Natural killer cell (primary cell): Measurements from ENCODE around the gene TNFSF11. TPM values are rescaled to one million over a fixed set of nuclear protein-coding genes. Genes with fewer than 3 reads are reported as not detected.

ENCODE experiments used
- ATAC-seq, 3 donors: fragments of 150-1000 bp in 2 of 3; fragments of 200-7000 bp in 1 of 3; cut with Tn5 transposase; 1 replicate in 1 of 3; 2 replicates in 2 of 3; pipeline ENCODE4 v1.10.0; 2021; ENCODE audit warnings: mild to moderate bottlenecking in 2 of 3, moderate library complexity in 2 of 3
- DNase-seq, 2 donors: peaks; one replicate each; pipeline versions ENCODE4 v3.0.0 to v3.0.0-alpha.2; 2013 to 2021; ENCODE audit warnings: mixed read lengths in 1 of 2
- H3K27ac ChIP-seq: one replicate; pipeline ENCODE4 v1.5.1; 2013; ENCODE audit warnings: mild to moderate bottlenecking, low read length
- H3K27me3 ChIP-seq: one replicate; pipeline ENCODE4 v1.6.1; 2013; ENCODE audit warnings: low read length; ENCODE audit not compliant: control insufficient read depth, insufficient read depth
- H3K36me3 ChIP-seq: one replicate; pipeline ENCODE4 v1.6.1; 2013; ENCODE audit warnings: low read length; ENCODE audit not compliant: control insufficient read depth, insufficient read depth
- H3K4me1 ChIP-seq: one replicate; pipeline ENCODE4 v1.6.1; 2013; ENCODE audit warnings: low read length; ENCODE audit not compliant: control insufficient read depth, insufficient read depth
- H3K4me3 ChIP-seq: one replicate; pipeline ENCODE4 v1.5.1; 2013; ENCODE audit warnings: low read length
- H3K9me3 ChIP-seq: one replicate; pipeline ENCODE4 v1.6.1; 2013; ENCODE audit warnings: low read length; ENCODE audit not compliant: control insufficient read depth, insufficient read depth
- H3K27ac Mint-ChIP-seq, 2 donors: one replicate each; pipeline ENCODE4 v1.8.0; 2022; ENCODE audit warnings: mild to moderate bottlenecking in 2 of 2, mixed read lengths in 2 of 2, moderate library complexity in 1 of 2
- H3K27me3 Mint-ChIP-seq, 2 donors: one replicate each; pipeline ENCODE4 v1.8.0; 2022; ENCODE audit warnings: low read depth in 2 of 2, mixed read lengths in 2 of 2
- H3K36me3 Mint-ChIP-seq: one replicate; pipeline ENCODE4 v1.8.0; 2022; ENCODE audit warnings: mixed read lengths
- H3K4me1 Mint-ChIP-seq, 2 donors: one replicate each; pipeline ENCODE4 v1.8.0; 2022; ENCODE audit warnings: mixed read lengths in 2 of 2
- H3K4me3 Mint-ChIP-seq: one replicate; pipeline ENCODE4 v1.8.0; 2022; ENCODE audit warnings: mild to moderate bottlenecking, moderate library complexity, mixed read lengths
- H3K9me3 Mint-ChIP-seq, 2 donors: one replicate each; pipeline ENCODE4 v1.8.0; 2022; ENCODE audit warnings: mixed read lengths in 2 of 2
- CTCF ChIP-seq: fragments of 200-600 bp; IDR thresholded peaks from one replicate; pipeline ENCODE4 v1.8.0; 2022; ENCODE audit warnings: antibody characterized with exemption
- WGBS: methylation state at CpG from one replicate; pipeline ENCODE4 v1.1.7; 2013; ENCODE audit warnings: missing lambda C conversion rate; ENCODE audit not compliant: insufficient coverage; 5-methylcytosine and 5-hydroxymethylcytosine counted together
- intact Hi-C: fragments of 100-400 bp; cut with micrococcal nuclease; formaldehyde crosslinking; loops from one replicate; pipeline ENCODE4 v1.14.2; 2022
- total RNA-seq, 4 donors: library from RNA; stranded (reverse); fragments of 120-200 nt in 1 of 4; gene quantifications; one replicate each; pipeline versions ENCODE4 v1.2.3 to v1.2.4, GENCODE V29; 2013 to 2022

The TNFSF11 gene
- total RNA-seq, 3 donors from 2014 or later (not counting 1 experiment from before 2014, with no cell fraction given) = 0.93 to 2.8 (median 1.0) TPM

- Mint-ChIP-seq H3K27me3 (peaks cover 13 to 47% of the 10 kb centered on the region in 2 donors), H3K4me1 (no peaks in the 10 kb centered on the region), H3K4me3 (no peak overlapping the region), H3K9me3 (no peaks in the 10 kb centered on the region), H3K36me3 (no peaks in the 10 kb centered on the region), H3K27ac (no peak overlapping the region)
- intact Hi-C loops = no loop called here
- DNase-seq (no peak), ATAC-seq (no peak)
- Histone ChIP-seq H3K36me3 (no peaks in the 10 kb centered on the region), H3K27me3 (no peaks in the 10 kb centered on the region), H3K4me1 (no peaks in the 10 kb centered on the region), H3K9me3 (no peaks in the 10 kb centered on the region), H3K27ac (no peak overlapping the region), H3K4me3 (no peak overlapping the region)
- 56% methylated on average over 1 of the region's 1 CpG for WGBS
- TF ChIP-seq CTCF = no peak
Measured at GRCh38 chr13:42656161-42656560, 82.2 kb downstream of the TNFSF11 start.

GRCh38 chr13:42656958-42657357 lies 83.0 kb downstream of the TNFSF11 start:
- TF ChIP-seq CTCF = no peak
- no peaks in the 10 kb centered on the region for H3K4me1 ChIP-seq
- H3K4me3 ChIP-seq = no peak overlapping the region
- DNase-seq (no peak), ATAC-seq (no peak)
- no peaks in the 10 kb centered on the region for H3K9me3 Mint-ChIP-seq
- H3K36me3 ChIP-seq = no peaks in the 10 kb centered on the region
- H3K27me3 Mint-ChIP-seq = peaks cover 13 to 51% of the 10 kb centered on the region in 2 donors
- no peaks in the 10 kb centered on the region for H3K4me1 Mint-ChIP-seq
- intact Hi-C loops = no loop called here
- H3K4me3 Mint-ChIP-seq = no peak overlapping the region
- no peaks in the 10 kb centered on the region for H3K27me3 ChIP-seq
- no peak overlapping the region for H3K27ac ChIP-seq
- H3K27ac Mint-ChIP-seq = no peak overlapping the region
- H3K36me3 Mint-ChIP-seq = no peaks in the 10 kb centered on the region
- WGBS = 89% methylated on average over 3 of the region's 5 CpGs
- H3K9me3 ChIP-seq = no peaks in the 10 kb centered on the region

Other genes starting within 250 kb of the TNFSF11 start
- not detected for gene FAM216B, start 207.4 kb downstream of the TNFSF11 start, total RNA-seq